OCI-LY7 (cell line): Measurements from ENCODE around the gene XKR7.

Experiments used
- CTCF ChIP-seq: fragments of 200-600 bp; sonication (generic); conservative IDR thresholded peaks from 2 replicates; pipeline ENCODE4 v1.5.1; 2014; ENCODE audit warnings: mild to moderate bottlenecking, antibody characterized with exemption, low read length, moderate library complexity, mixed read lengths
- EZH2phosphoT487 ChIP-seq: fragments of 200-600 bp; sonication (generic); IDR thresholded peaks from 2 replicates; pipeline ENCODE4 v1.6.1; 2018; ENCODE audit warnings: low read depth, borderline replicate concordance, mild to moderate bottlenecking, mixed run types, antibody characterized with exemption, low read length, moderate library complexity, mixed read lengths

DNA sequence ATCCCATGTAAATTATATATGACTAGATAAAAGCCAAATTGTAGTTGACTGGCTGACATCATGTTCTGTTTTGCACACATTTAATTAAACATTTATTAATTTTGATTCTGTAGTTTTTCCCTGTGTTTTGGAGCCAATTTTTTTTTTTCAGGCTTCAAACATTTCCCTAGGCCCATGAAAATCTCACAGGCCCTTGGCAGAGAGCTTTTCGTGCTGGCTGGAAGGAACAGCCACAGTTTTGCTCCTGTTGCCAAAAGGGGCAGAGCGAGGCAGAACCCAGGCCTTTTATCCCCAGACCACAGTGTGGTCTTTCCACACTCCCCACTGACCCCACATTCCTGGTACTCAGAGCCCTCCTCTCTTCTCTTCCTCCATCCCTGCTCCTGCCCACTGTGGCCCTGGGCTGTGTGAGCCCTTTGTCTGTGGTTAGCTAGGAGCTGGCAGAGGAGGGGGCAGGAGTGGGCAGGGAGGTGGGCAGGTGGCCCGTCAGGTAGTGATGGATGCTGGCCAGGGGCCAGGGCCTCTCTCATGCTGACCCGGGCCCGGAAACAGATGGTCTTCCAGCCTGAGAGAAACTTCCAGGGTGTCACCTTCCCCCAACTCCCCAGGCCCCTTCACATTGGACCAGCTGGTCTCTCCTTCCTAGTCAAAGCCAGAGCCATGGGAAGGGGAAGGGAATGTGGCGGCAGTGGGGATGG, 22.8 kb downstream of the XKR7 start:
- no peak for TF ChIP-seq CTCF
- TF ChIP-seq EZH2phosphoT487: no peak
